GM18907 (cell line): Measurements from ENCODE around the gene TMEM175.

Source experiments
- ATAC-seq: cut with Tn5 transposase; IDR thresholded peaks from one replicate; pipeline ENCODE4 v1.9.1; 2021; ENCODE audit warnings: mild to moderate bottlenecking, moderate library complexity; ENCODE audit not compliant: unreplicated experiment

Gene TMEM175

GRCh38 chr4:1000686-1001260 lies 68.5 kb downstream of the TMEM175 start:
- ATAC-seq, result no peak

GRCh38 chr4:1001561-1002130 lies 69.4 kb downstream of the TMEM175 start:
- ATAC-seq, result no peak

DNA sequence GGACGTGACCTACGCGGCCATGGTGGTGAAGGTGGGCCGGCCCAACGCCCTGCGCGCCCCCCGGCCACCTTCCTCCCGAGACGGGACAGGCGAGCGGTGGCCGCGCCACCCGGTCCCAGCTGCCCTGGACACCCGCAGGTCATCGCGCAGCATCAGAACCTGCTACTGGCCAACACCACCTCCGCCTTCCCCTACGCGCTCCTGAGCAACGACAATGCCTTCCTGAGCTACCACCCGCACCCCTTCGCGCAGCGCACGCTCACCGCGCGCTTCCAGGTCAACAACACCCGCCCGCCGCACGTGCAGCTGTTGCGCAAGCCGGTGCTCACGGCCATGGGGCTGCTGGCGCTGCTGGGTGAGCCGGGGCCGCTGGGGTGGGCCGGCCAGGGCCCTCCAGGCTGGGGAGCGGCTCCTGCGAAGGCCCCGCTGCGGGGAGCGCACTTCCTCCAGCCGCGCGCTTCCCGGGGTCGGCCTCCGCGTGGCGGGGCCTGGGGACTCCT lies 69.9 kb downstream of the TMEM175 start:
- ATAC-seq, result no peak

DNA sequence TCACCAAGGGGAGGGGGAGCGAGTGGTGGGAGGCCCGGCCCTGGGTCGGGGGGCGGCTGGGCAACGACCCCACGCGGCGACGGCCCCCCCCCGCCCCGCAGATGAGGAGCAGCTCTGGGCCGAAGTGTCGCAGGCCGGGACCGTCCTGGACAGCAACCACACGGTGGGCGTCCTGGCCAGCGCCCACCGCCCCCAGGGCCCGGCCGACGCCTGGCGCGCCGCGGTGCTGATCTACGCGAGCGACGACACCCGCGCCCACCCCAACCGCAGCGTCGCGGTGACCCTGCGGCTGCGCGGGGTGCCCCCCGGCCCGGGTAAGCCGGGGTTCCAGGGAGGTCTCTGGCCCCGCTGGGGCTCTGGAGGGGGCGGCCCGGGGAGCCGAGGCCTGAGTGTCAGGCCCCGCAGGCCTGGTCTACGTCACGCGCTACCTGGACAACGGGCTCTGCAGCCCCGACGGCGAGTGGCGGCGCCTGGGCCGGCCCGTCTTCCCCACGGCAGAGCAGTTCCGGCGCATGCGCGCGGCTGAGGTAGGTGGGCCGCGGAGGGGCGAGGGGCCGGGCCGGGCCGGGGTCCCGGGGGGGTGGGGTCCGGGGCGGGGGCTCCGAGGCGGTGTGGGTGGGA lies 70.5 kb downstream of the TMEM175 start:
- no peak for ATAC-seq

DNA sequence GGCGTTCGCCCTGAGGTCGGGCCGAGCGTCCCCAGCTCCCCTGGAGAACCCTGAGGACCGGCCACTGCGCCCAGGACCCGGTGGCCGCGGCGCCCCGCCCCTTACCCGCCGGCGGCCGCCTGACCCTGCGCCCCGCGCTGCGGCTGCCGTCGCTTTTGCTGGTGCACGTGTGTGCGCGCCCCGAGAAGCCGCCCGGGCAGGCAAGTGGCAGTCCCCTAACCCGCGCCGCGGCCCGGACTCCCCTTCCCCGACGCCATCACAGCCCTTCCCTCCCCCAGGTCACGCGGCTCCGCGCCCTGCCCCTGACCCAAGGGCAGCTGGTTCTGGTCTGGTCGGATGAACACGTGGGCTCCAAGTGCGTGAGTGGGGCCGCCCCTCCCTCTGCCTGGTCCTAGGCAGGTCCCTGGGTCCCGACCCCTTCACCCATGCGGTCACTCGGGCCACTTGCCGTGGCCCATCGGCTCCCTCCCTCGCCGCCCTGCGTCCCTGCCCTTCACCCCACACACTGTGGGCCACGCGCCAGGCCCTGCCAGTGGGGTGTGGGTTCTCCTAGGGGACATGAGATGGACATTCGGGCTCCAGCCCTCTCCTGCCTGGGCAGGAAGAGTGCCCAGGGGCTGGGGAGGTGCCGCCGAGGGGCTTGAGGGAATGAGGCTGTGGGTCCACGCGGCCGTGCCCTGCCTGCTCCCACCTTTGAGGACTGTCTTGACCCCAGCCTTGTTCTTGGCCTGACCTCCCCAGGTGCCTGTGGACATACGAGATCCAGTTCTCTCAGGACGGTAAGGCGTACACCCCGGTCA lies 71.2 kb downstream of the TMEM175 start:
- no peak for ATAC-seq

DNA sequence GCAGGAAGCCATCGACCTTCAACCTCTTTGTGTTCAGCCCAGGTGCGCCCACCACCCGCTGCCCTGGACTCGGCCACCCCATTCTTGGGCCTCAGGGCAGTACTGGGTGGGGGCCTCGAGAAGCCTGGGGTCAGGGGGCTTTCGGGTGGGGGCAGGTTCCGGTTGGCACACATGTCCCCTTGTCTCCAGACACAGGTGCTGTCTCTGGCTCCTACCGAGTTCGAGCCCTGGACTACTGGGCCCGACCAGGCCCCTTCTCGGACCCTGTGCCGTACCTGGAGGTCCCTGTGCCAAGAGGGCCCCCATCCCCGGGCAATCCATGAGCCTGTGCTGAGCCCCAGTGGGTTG lies 71.8 kb downstream of the TMEM175 start:
- ATAC-seq, result no peak

- no peak for ATAC-seq
Measured at GRCh38 chr4:1004557-1005485, 72.6 kb downstream of the TMEM175 start.

- ATAC-seq, result no peak
Measured at GRCh38 chr4:1006856-1007255, 74.6 kb downstream of the TMEM175 start.
